HG03039 (cell line): ENCODE data around the gene HHIP.

Experiments
- ATAC-seq: cut with Tn5 transposase; IDR thresholded peaks from one replicate; pipeline ENCODE4 v1.9.1; 2021; ENCODE audit warnings: mild to moderate bottlenecking, moderate library complexity; ENCODE audit not compliant: unreplicated experiment

The HHIP gene

GRCh38 chr4:144701683-144702233, 55.8 kb downstream of the HHIP start:
- no peak for ATAC-seq

GRCh38 chr4:144703494-144703893, 57.5 kb downstream of the HHIP start:
- no peak for ATAC-seq

DNA sequence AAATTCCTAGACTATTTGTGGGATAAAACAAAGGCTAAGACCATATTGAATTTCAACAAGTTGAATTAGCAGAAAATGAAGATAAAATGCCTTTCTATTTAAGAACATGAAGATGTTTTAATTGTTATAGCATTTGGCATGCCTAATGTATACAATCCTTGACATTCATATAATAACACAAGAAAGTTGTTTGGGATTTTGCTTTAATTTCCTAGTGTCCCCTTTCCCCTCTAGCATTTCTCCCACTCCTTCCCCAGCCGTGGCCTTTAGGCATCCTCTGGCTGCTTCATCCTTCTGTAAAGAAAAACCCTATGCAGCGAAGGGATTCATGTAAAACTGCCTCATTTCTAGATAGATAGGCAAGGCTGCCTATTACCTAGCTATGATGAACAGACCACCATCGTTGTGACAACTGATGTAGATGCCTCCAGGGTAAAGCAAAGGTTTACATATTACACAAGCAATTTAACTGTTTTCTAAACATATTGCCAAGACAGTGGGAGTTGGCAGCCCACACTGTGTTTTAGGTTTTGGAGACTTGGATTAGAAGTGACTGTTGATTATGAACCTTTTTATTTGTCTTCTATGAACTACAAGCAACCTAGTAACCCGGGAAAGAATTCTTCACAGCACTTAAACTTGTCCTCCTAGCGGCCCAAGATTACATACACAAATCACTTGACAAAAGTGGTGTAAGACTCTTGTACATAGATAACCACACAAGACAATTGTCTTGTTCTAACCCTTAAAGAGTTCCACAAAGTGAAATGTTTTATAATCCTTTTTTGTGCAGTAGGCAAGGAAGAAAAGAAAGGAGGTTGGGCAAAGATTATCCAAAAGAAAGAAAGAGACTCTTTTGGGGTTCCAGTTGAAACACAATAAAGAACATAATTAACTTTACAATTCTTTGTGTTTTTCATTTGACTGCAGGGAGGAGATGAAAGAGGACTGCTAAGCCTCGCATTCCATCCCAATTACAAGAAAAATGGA, 59.9 kb downstream of the HHIP start:
- no peak for ATAC-seq

GRCh38 chr4:144709159-144709558, 63.2 kb downstream of the HHIP start:
- no peak for ATAC-seq

- no peak for ATAC-seq
These were observed 64.0 kb downstream of the HHIP start for GRCh38 chr4:144709793-144710525.

- ATAC-seq: no peak
These were observed 64.6 kb downstream of the HHIP start for GRCh38 chr4:144710526-144710912.

DNA sequence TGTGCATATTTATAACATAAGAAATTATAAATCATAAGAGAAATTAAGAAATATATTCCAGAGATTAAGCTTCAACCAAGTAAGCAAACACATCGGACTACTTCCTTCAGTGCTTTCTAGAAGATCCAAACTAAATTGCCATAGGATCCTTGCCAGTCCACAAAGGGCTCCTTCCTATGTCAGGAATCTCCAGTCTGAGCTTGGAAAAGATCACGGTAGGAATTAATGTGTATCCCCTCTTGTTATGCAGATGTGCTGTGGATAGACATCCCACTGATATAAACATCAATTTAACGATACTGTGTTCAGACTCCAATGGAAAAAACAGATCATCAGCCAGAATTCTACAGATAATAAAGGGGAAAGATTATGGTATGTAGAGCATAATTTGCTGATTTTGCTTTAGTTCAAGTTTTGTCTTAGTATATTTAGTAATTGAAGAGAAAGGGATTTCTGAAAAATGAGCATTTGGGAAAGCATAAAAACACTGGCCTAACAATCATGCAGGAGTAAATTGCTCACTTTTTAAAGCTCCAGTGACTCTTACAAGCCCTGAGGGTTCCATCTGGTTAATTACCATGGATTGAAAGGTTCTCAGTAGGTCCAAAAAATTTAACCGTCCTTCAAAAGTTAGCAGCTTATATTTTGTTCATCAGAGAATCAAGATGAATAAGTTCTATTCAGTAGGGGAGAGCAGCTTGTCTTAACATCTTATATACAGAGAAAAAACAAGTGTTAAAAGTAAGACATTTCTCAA, 65.9 kb downstream of the HHIP start:
- ATAC-seq: no peak

- ATAC-seq: no peak
These were observed 66.8 kb downstream of the HHIP start for GRCh38 chr4:144712775-144713174.

GRCh38 chr4:144714166-144714565, 68.2 kb downstream of the HHIP start:
- no peak for ATAC-seq

- no peak for ATAC-seq
These were observed 69.3 kb downstream of the HHIP start for GRCh38 chr4:144715230-144715629.

GRCh38 chr4:144716778-144717177, 70.8 kb downstream of the HHIP start:
- no peak for ATAC-seq

DNA sequence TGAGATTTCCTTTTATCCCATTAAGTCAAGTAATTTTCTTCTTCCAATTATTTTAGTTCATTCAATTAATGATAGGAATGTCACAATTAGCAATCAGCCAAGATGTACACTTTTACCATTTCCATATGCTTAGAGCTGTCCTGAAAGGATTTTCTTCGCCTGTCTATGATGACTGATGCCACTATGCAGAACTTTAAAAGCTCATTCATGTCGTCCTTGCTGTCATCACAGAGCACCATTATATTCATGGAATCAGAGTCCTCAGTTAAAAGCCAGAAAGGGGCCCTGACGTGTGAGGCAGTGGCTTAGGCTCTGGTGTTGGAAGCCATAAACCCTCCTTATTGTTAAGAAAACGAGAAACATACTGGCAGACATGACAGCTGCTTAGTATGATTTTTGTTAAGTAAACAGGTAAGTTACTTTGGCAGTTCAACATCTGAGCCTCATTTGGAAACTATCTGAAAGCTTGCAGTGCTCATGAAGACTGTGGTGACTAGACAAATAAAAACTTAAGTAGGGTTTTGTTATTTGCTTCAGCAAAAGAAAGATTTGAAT, 73.1 kb downstream of the HHIP start:
- no peak for ATAC-seq

- ATAC-seq: no peak
These were observed 74.5 kb downstream of the HHIP start for GRCh38 chr4:144720491-144720890.

- ATAC-seq: no peak
These were observed 76.0 kb downstream of the HHIP start for GRCh38 chr4:144721994-144722393.

GRCh38 chr4:144723471-144723870, 77.5 kb downstream of the HHIP start:
- ATAC-seq: no peak

GRCh38 chr4:144729175-144729574, 83.2 kb downstream of the HHIP start:
- no peak for ATAC-seq

- ATAC-seq: no peak
These were observed 86.8 kb downstream of the HHIP start for GRCh38 chr4:144732584-144733428.

DNA sequence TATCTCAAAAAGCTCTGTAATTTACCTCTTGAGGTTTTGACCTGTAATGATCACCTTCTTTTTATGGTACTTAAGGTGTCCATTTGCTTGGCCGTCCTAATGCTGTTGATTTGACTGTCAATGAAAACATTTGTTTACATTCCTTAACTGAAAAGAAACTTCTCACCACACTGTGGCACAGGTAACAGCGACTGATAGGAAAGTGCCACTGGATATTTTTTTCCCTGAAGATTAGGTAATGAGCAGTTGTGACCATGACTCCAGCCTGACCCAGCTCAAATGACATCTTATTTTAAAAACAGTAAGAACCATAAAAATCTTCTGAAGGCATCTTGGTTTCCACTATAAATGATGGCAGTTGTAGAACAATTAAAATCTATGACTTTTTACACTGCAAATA, 87.6 kb downstream of the HHIP start:
- ATAC-seq: no peak

DNA sequence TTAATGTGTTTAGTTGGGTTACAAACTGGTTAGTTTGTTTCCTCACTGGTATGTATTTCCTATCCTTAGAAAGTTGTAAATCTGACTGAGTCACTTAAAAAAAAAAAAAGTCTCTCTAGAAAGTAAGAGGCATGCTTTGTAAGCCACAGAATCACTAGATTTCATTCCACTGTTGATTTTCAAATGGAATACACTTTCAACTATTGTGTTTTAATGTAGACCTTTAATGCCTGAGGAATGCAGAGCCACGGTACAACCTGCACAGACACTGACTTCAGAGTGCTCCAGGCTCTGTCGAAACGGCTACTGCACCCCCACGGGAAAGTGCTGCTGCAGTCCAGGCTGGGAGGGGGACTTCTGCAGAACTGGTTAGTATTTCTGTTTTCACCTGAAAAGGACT, 88.6 kb downstream of the HHIP start:
- ATAC-seq: no peak

DNA sequence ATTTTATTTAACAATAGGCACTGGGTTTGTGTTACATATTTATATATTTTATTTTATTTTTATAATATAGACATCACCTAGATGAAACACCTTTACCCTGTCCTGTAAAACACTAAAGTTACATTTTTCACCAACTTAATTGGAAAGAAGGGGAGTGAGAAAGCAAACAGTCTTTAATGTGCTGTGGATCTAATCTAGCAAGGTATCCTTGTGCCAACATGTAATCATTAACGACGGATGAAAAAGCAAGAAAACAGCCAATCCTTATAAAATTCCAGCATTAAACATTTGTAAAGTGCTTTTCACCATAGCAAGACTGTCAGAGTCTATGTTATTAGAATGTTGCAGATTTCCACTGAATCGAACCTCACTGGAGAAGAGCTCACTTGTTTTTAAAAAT, 92.7 kb downstream of the HHIP start:
- ATAC-seq: no peak
